HG03521 (cell line): ENCODE results near the gene TMC3.

Experiments
- ATAC-seq: cut with Tn5 transposase; IDR thresholded peaks from one replicate; pipeline ENCODE4 v1.9.1; 2021; ENCODE audit warnings: mild to moderate bottlenecking, moderate library complexity; ENCODE audit not compliant: unreplicated experiment

Gene TMC3

GRCh38 chr15:81301385-81301784 lies 72.6 kb downstream of the TMC3 start:
- ATAC-seq, result peak; percentile 12

GRCh38 chr15:81299630-81300273 lies 74.3 kb downstream of the TMC3 start:
- no peak for ATAC-seq

- no peak for ATAC-seq
Measured at GRCh38 chr15:81299156-81299555, 74.9 kb downstream of the TMC3 start.

GRCh38 chr15:81298611-81299010 lies 75.4 kb downstream of the TMC3 start:
- ATAC-seq, result no peak

- no peak for ATAC-seq
Measured at GRCh38 chr15:81297603-81298575, 76.1 kb downstream of the TMC3 start.

GRCh38 chr15:81297147-81297572 lies 76.9 kb downstream of the TMC3 start:
- ATAC-seq, result no peak

- ATAC-seq, result peak; percentile 42
Measured at GRCh38 chr15:81296673-81297072, 77.3 kb downstream of the TMC3 start.

- no peak for ATAC-seq
Measured at GRCh38 chr15:81296186-81296585, 77.8 kb downstream of the TMC3 start.

- no peak for ATAC-seq
Measured at GRCh38 chr15:81295486-81296121, 78.4 kb downstream of the TMC3 start.

GRCh38 chr15:81294516-81294880 lies 79.5 kb downstream of the TMC3 start:
- no peak for ATAC-seq

GRCh38 chr15:81293728-81294515 lies 80.1 kb downstream of the TMC3 start:
- ATAC-seq, result peak; percentile 63

GRCh38 chr15:81292523-81293001 lies 81.5 kb downstream of the TMC3 start:
- peak; percentile 32 for ATAC-seq

GRCh38 chr15:81291916-81292522 lies 82.0 kb downstream of the TMC3 start:
- no peak for ATAC-seq

- no peak for ATAC-seq
Measured at GRCh38 chr15:81289910-81290309, 84.1 kb downstream of the TMC3 start.

GRCh38 chr15:81288616-81289015 lies 85.4 kb downstream of the TMC3 start:
- ATAC-seq, result no peak

GRCh38 chr15:81288040-81288439 lies 86.0 kb downstream of the TMC3 start:
- ATAC-seq, result no peak

GRCh38 chr15:81286621-81287121 lies 87.3 kb downstream of the TMC3 start:
- no peak for ATAC-seq

GRCh38 chr15:81285461-81285860 lies 88.6 kb downstream of the TMC3 start:
- ATAC-seq, result no peak

- ATAC-seq, result peak; percentile 52
Measured at GRCh38 chr15:81284256-81285031, 89.6 kb downstream of the TMC3 start.
